AG10803 (cell line): ENCODE data around the gene DHX34.

Source experiments
- DNase-seq: peaks from one replicate; pipeline ENCODE4 v3.0.0; 2010; ENCODE audit warnings: low read depth
- H3K4me3 ChIP-seq: 2 replicates; pipeline ENCODE4 v1.5.1; 2011; ENCODE audit warnings: mild to moderate bottlenecking, low read length, control low read depth
- TF ChIP-seq, protein P1 (sequence below): conservative IDR thresholded peaks from 2 replicates; pipeline ENCODE4 v1.5.1; 2011; ENCODE audit warnings: mild to moderate bottlenecking, low read length, control low read depth, inconsistent platforms

Gene DHX34

DNA sequence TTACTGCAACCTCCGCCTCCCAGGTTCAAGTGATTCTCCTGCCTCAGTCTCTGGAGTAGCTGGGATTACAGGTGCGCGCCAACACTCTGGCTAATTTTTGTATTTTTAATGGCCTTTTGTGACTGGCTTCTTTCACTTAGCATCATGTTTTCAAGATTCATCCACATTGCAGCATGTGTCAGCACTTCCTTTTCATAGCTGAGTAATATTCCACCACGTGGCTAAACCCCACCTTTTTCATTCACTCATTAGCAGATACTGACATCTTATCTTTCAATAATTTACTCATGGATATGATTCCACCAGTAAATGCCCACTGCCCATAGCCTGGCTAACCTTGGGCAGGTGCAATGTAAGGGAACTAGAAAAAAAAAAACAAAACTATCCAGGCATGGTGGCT is 32.6 kb upstream of the DHX34 start:
- H3K4me3 ChIP-seq, result no peak overlapping the region
- TF ChIP-seq, protein P1, sequence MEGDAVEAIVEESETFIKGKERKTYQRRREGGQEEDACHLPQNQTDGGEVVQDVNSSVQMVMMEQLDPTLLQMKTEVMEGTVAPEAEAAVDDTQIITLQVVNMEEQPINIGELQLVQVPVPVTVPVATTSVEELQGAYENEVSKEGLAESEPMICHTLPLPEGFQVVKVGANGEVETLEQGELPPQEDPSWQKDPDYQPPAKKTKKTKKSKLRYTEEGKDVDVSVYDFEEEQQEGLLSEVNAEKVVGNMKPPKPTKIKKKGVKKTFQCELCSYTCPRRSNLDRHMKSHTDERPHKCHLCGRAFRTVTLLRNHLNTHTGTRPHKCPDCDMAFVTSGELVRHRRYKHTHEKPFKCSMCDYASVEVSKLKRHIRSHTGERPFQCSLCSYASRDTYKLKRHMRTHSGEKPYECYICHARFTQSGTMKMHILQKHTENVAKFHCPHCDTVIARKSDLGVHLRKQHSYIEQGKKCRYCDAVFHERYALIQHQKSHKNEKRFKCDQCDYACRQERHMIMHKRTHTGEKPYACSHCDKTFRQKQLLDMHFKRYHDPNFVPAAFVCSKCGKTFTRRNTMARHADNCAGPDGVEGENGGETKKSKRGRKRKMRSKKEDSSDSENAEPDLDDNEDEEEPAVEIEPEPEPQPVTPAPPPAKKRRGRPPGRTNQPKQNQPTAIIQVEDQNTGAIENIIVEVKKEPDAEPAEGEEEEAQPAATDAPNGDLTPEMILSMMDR, result no peak
- no peak for DNase-seq

DNA sequence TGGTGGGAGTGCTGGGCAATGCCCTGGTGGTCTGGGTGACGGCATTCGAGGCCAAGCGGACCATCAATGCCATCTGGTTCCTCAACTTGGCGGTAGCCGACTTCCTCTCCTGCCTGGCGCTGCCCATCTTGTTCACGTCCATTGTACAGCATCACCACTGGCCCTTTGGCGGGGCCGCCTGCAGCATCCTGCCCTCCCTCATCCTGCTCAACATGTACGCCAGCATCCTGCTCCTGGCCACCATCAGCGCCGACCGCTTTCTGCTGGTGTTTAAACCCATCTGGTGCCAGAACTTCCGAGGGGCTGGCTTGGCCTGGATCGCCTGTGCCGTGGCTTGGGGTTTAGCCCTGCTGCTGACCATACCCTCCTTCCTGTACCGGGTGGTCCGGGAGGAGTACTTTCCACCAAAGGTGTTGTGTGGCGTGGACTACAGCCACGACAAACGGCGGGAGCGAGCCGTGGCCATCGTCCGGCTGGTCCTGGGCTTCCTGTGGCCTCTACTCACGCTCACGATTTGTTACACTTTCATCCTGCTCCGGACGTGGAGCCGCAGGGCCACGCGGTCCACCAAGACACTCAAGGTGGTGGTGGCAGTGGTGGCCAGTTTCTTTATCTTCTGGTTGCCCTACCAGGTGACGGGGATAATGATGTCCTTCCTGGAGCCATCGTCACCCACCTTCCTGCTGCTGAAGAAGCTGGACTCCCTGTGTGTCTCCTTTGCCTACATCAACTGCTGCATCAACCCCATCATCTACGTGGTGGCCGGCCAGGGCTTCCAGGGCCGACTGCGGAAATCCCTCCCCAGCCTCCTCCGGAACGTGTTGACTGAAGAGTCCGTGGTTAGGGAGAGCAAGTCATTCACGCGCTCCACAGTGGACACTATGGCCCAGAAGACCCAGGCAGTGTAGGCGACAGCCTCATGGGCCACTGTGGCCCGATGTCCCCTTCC is 28.9 kb upstream of the DHX34 start:
- H3K4me3 ChIP-seq, result no peak overlapping the region
- TF ChIP-seq, protein P1, result no peak
- no peak for DNase-seq

DNA sequence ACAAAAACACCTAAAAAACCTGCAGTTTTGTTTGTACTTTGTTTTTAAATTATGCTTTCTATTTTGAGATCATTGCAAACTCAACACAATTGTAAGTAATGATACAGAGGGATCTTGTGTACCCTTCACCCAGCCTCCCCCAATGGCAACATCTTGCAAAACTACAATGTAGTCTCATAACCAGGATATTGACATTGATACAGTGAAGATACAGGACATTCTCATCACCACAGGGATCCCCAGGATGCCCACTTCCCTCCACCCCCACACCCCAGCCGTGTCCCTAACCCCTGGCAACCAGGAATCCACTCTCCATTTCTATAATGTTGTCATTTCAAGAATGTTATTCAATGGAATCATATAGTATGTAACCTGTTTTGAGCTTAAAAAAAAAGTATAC is 27.5 kb upstream of the DHX34 start:
- DNase-seq, result no peak
- no peak overlapping the region for H3K4me3 ChIP-seq
- TF ChIP-seq, protein P1, result no peak

DNA sequence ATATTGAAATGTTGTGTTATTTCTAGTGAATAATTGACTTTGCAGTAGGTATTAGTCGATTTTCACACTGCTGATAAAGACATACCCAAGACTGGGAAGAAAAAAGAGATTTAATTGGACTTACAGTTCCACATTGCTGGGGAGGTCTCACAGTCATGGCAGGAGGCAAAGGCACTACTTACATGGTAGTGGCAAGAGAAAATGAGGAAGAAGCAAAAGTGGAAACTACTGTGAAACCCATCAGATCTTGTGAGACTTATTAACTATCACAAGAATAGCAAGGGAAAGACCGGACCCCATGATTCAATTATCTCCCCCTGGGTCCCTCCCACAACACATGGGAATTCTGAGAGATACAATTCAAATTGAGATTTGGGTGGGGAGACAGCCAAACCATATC is 27.1 kb upstream of the DHX34 start:
- TF ChIP-seq, protein P1, result no peak
- no peak overlapping the region for H3K4me3 ChIP-seq
- no peak for DNase-seq

DNA sequence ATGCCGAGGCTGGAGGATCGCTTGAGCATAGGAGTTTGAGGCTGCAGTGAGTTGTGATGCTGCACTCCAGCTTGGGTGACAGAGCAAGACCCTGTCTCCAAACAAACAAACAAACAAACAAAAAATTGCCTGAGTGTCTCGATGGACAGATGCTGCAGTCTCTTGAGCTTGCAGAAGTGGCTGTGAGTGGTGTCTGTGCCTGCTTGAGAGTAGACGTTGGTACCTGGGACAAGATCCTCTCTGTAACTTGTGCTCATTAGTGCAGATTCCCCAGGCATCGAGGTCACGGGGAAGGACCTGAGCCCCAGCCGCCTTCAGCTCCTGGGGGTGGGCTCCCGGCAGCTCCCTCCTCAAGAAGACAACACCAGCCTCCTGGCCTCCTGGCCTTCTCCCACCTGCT is 25.7 kb upstream of the DHX34 start:
- no peak for DNase-seq
- TF ChIP-seq, protein P1, result no peak

DNA sequence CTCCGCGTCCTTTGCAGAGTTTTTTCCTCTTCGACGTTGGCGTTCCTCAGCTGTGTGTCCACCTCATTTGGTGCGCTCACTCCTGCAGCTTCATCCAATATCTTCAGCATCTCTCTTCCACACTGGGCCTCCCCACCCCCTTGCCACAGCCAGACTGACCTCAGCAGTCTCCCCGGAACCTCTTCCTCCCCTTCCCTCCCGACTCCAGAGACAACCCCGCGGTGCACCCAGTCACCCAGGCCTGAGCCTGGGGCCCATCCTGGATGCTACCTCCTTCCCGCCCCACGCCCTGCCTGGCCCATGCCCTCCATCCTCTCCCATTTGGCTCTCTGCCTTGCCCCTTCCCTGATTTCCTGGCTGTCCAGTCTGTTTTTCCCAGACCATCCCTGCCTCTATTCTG is 25.2 kb upstream of the DHX34 start:
- TF ChIP-seq, protein P1, result no peak
- no peak overlapping the region for H3K4me3 ChIP-seq
- DNase-seq, result no peak

More for the DNA sequence above, 25.7 kb upstream of the DHX34 start:
- no peak overlapping the region for H3K4me3 ChIP-seq

DNA sequence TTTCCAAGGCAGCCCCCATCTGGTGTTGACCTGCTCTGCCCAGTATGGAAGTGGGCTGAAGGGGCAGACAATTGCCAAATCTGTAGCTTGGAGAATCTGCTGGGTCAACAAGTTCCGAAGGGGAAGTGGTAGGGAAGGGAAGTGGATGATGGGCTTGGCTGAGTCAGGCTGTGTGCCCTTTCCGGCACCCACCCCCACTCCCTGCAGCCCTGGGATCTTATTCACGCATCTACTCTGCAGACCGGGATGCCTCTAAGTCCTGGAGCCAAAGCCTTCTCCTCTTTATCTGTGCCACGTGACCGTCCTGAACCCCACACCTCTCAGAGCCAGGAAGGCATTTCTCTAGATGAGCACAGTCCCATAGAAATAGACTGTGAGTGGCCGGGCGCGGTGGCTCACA is 24.6 kb upstream of the DHX34 start:
- no peak for DNase-seq
- H3K4me3 ChIP-seq, result no peak overlapping the region
- TF ChIP-seq, protein P1, result no peak
